ENCODE results near the gene TRIM38.
A peak's percentile ranks its signal among the peaks of the same experiment; 100 is the strongest.
"Not testable (repeated sequence)": the region's sequence is repeated elsewhere in the genome, so short reads cannot be mapped to it uniquely, and the experiment has no call there.

The TRIM38 gene

GRCh38 chr6:25930532-25931410 is 31.8 kb upstream of the TRIM38 start, which contains the start of gene SLC17A2:
SLC17A2 (minus strand) TSS chr6:25930691; CDS start chr6:25925796, 4,895 bp downstream.
- DNase-seq (ENCODE audit: insufficient read length, low spot score) (no peak), FAIRE-seq (no peak)
- TF ChIP-seq POLR2A (IDR thresholded peaks at IDR 0.05; ENCODE audit: low read depth, low read length): no peak

GRCh38 chr6:25931411-25931709 is 31.2 kb upstream of the TRIM38 start:
- no peak for TF ChIP-seq POLR2A (IDR thresholded peaks at IDR 0.05; ENCODE audit: low read depth, low read length)
- no peak for FAIRE-seq
- no peak for DNase-seq (ENCODE audit: insufficient read length, low spot score)

GRCh38 chr6:25934156-25934555 is 28.4 kb upstream of the TRIM38 start:
- TF ChIP-seq POLR2A (IDR thresholded peaks at IDR 0.05; ENCODE audit: low read depth, low read length): no peak
- DNase-seq (ENCODE audit: insufficient read length, low spot score) (no peak), FAIRE-seq (no peak)

- no peak for TF ChIP-seq POLR2A (IDR thresholded peaks at IDR 0.05; ENCODE audit: low read depth, low read length)
- no peak for FAIRE-seq
- no peak for DNase-seq (ENCODE audit: insufficient read length, low spot score)
Observed at GRCh38 chr6:25934735-25935313, 27.8 kb upstream of the TRIM38 start.

- TF ChIP-seq POLR2A (IDR thresholded peaks at IDR 0.05; ENCODE audit: low read depth, low read length): no peak
- no peak for FAIRE-seq
- no peak for DNase-seq (ENCODE audit: insufficient read length, low spot score)
Observed at GRCh38 chr6:25935953-25936352, 26.6 kb upstream of the TRIM38 start.

- DNase-seq (ENCODE audit: insufficient read length, low spot score) (no peak), FAIRE-seq (no peak)
- no peak for TF ChIP-seq POLR2A (IDR thresholded peaks at IDR 0.05; ENCODE audit: low read depth, low read length)
Observed at GRCh38 chr6:25939593-25939992, 23.0 kb upstream of the TRIM38 start.

- peak; percentile 75 for FAIRE-seq
- TF ChIP-seq POLR2A (IDR thresholded peaks at IDR 0.05; ENCODE audit: low read depth, low read length): no peak
- no peak for DNase-seq (ENCODE audit: insufficient read length, low spot score)
Observed at GRCh38 chr6:25942561-25943147, 19.9 kb upstream of the TRIM38 start.

GRCh38 chr6:25943887-25944286 is 18.7 kb upstream of the TRIM38 start:
- FAIRE-seq (no peak), DNase-seq (ENCODE audit: insufficient read length, low spot score) (no peak)
- TF ChIP-seq POLR2A (IDR thresholded peaks at IDR 0.05; ENCODE audit: low read depth, low read length): no peak

GRCh38 chr6:25944688-25945574 is 17.7 kb upstream of the TRIM38 start:
- TF ChIP-seq POLR2A (IDR thresholded peaks at IDR 0.05; ENCODE audit: low read depth, low read length): no peak
- no peak for FAIRE-seq
- no peak for DNase-seq (ENCODE audit: insufficient read length, low spot score)

- DNase-seq (ENCODE audit: insufficient read length, low spot score); FAIRE-seq: not testable (repeated sequence)
Observed at GRCh38 chr6:25945738-25946137, 16.9 kb upstream of the TRIM38 start.

GRCh38 chr6:25946631-25947030 is 16.0 kb upstream of the TRIM38 start:
- FAIRE-seq (no peak), DNase-seq (ENCODE audit: insufficient read length, low spot score) (no peak)
- no peak for TF ChIP-seq POLR2A (IDR thresholded peaks at IDR 0.05; ENCODE audit: low read depth, low read length)

- DNase-seq (ENCODE audit: insufficient read length, low spot score); FAIRE-seq: not testable (repeated sequence)
Observed at GRCh38 chr6:25947492-25947891, 15.1 kb upstream of the TRIM38 start.

GRCh38 chr6:25949695-25950094 is 12.9 kb upstream of the TRIM38 start:
- no peak for TF ChIP-seq POLR2A (IDR thresholded peaks at IDR 0.05; ENCODE audit: low read depth, low read length)
- DNase-seq (ENCODE audit: insufficient read length, low spot score): no peak
- FAIRE-seq: no peak

- TF ChIP-seq POLR2A (IDR thresholded peaks at IDR 0.05; ENCODE audit: low read depth, low read length): no peak
- FAIRE-seq (no peak), DNase-seq (ENCODE audit: insufficient read length, low spot score) (no peak)
Observed at GRCh38 chr6:25950297-25950696, 12.3 kb upstream of the TRIM38 start.

All from H54 (cell line).